K562 (cell line): ENCODE data around the gene PHYHIPL. TPM values are rescaled to one million over a fixed set of nuclear protein-coding genes. Genes with fewer than 3 reads are reported as not detected.

ENCODE experiments used
- ATAC-seq: fragments of 200-7000 bp; cut with Tn5 transposase; 3 replicates; pipeline ENCODE4 v1.9.1; 2020; ENCODE audit warnings: moderate library complexity
- BruUV-seq: library from RNA; stranded (reverse); fragments of 400-500 nt; replicated peaks from 2 replicates; lab custom pipeline; 2021; lab: Mats Ljungman, UMichigan
- CTCF ChIA-PET: fragments of 300-600 bp; formaldehyde crosslinking; extraction: SDS; loops from one replicate; lab custom pipeline; 2021; ENCODE audit warnings: low intra/inter-chr PET ratio; lab: Yijun Ruan, JAX
- POLR2A ChIA-PET: fragments of 300-600, 350-650 bp; sonication (Branson Sonifier 250); formaldehyde crosslinking; extraction: SDS; loops from one replicate; lab custom pipeline; 2021; ENCODE audit warnings: antibody characterized with exemption, inconsistent platforms; lab: Yijun Ruan, JAX
- DNase-seq, 4 experiments: peaks; one replicate each; pipeline versions ENCODE4 v3.0.0 to v3.0.0-alpha.2; 2011 to 2018; ENCODE audit warnings: low spot score in 3 of 4, mixed read lengths in 3 of 4; ENCODE audit errors: extremely low read depth in 1 of 4
- FAIRE-seq: peaks from 2 replicates; lab custom pipeline; 2011; peaks lifted over from hg19 to GRCh38; lab: Jason Lieb, UNC
- H2AFZ ChIP-seq: 2 replicates; pipeline ENCODE4 v1.6.0; 2011; ENCODE audit warnings: low read depth, low read length, control low read depth, inconsistent platforms
- H3K27ac ChIP-seq: fragments of 200-600 bp; 3 replicates; pipeline ENCODE4 v1.8.0; 2011; ENCODE audit warnings: low read depth, mild to moderate bottlenecking, control low read depth, inconsistent platforms, low read length, moderate library complexity, mixed read lengths; ENCODE audit errors: extremely low read depth
- H3K27me3 ChIP-seq, 2 experiments: fragments of 300-600 bp in 1 of 2; 2 replicates in 1 of 2; 3 replicates in 1 of 2; pipeline versions ENCODE4 v1.6.0 to v1.8.0; 2011; ENCODE audit warnings: inconsistent platforms in 2 of 2, low read length in 2 of 2, mild to moderate bottlenecking in 1 of 2, mixed read lengths in 1 of 2, moderate library complexity in 1 of 2; ENCODE audit not compliant: control insufficient read depth in 2 of 2, insufficient read depth in 2 of 2
- H3K36me3 ChIP-seq: fragments of 300-600 bp; 3 replicates; pipeline ENCODE4 v1.8.0; 2011; ENCODE audit warnings: mild to moderate bottlenecking, low read length, inconsistent platforms; ENCODE audit not compliant: control insufficient read depth, insufficient read depth
- H3K4me1 ChIP-seq, 2 experiments: fragments of 200-600 bp in 1 of 2; replicated peaks in 1 of 2; 2 replicates in 1 of 2; 3 replicates in 1 of 2; pipeline versions ENCODE4 v1.5.1 to v1.8.0; 2011; ENCODE audit warnings: inconsistent platforms in 2 of 2, low read length in 2 of 2, mild to moderate bottlenecking in 1 of 2, mixed read lengths in 1 of 2, moderate library complexity in 1 of 2; ENCODE audit not compliant: control insufficient read depth in 2 of 2, insufficient read depth in 2 of 2
- H3K4me2 ChIP-seq: 2 replicates; pipeline ENCODE4 v1.6.1; 2011; ENCODE audit warnings: low read length, control low read depth, inconsistent platforms, mixed read lengths; ENCODE audit not compliant: insufficient read depth
- H3K4me3 ChIP-seq: fragments of 200-600 bp; sonication (generic), shearing (Covaris generic); 2 replicates; pipeline ENCODE4 v1.5.1; 2016; ENCODE audit warnings: control low read depth, inconsistent platforms
- H3K79me2 ChIP-seq: fragments of 200-600 bp; 3 replicates; pipeline ENCODE4 v1.8.0; 2011; ENCODE audit warnings: low read length, inconsistent platforms; ENCODE audit not compliant: control insufficient read depth, insufficient read depth
- H3K9ac ChIP-seq, 2 experiments: 2 replicates each; pipeline versions ENCODE4 v1.6.0 to v1.6.1; 2011; ENCODE audit warnings: low read depth in 2 of 2, low read length in 2 of 2, control low read depth in 1 of 2, inconsistent platforms in 1 of 2, mild to moderate bottlenecking in 1 of 2, mixed read lengths in 1 of 2; ENCODE audit not compliant: insufficient read depth in 1 of 2
- H3K9me1 ChIP-seq: one replicate; pipeline ENCODE4 v1.6.0; 2011; ENCODE audit warnings: inconsistent platforms, mild to moderate bottlenecking, low read length, moderate library complexity; ENCODE audit not compliant: control insufficient read depth, insufficient read depth
- H3K9me3 ChIP-seq: replicated peaks from 2 replicates; pipeline ENCODE4 v1.5.1; 2011; ENCODE audit warnings: low read depth, low read length, inconsistent platforms; ENCODE audit not compliant: control insufficient read depth, insufficient read depth
- H4K20me1 ChIP-seq: replicated peaks from 2 replicates; pipeline ENCODE4 v1.6.1; 2011; ENCODE audit warnings: low read length, inconsistent platforms, mixed read lengths; ENCODE audit not compliant: control insufficient read depth, insufficient read depth
- E2F1 ChIP-seq: sonication (generic); formaldehyde crosslinking; IDR thresholded peaks from 2 replicates; pipeline ENCODE4 v1.8.1; 2023; ENCODE audit warnings: mild to moderate bottlenecking, missing genetic modification reagents, moderate library complexity
- RBM39 ChIP-seq: fragments of 200-400 bp; formaldehyde crosslinking; optimal IDR thresholded peaks from 2 replicates; pipeline ENCODE3; 2018; ENCODE audit warnings: low read depth, low read length
- SNAPC5 ChIP-seq: fragments of 250-450 bp; sonication (Bioruptor Pico); IDR thresholded peaks from 2 replicates; pipeline ENCODE4 v1.8.0; 2021; ENCODE audit warnings: moderate library complexity, mild to moderate bottlenecking, inconsistent platforms
- ZBTB8A ChIP-seq: fragments of 450-650 bp; IDR thresholded peaks from 2 replicates; pipeline ENCODE4 v1.6.1; 2018; ENCODE audit warnings: mild to moderate bottlenecking, moderate library complexity; ENCODE audit not compliant: partially characterized antibody
- ZNF124 ChIP-seq: sonication (generic); formaldehyde crosslinking; IDR thresholded peaks from 2 replicates; pipeline ENCODE4 v1.8.1; 2022; ENCODE audit warnings: missing genetic modification reagents
- WGBS: fragments of 100-300 bp; shearing (Covaris generic); methylation state at CpG from one replicate; pipeline ENCODE4 v1.1.6; 2016; ENCODE audit warnings: low coverage, mixed read lengths; ENCODE audit not compliant: insufficient coverage; ENCODE audit errors: missing lambda C conversion rate; 5-methylcytosine and 5-hydroxymethylcytosine counted together
- in situ Hi-C: fragments of 300-500 bp; cut with MboI; formaldehyde crosslinking; loops from 4 replicates; pipeline ENCODE4 v1.15.0; 2018; ENCODE audit warnings: inconsistent platforms, mixed read lengths
- intact Hi-C: fragments of 100-400 bp; cut with micrococcal nuclease; formaldehyde crosslinking; loops from 2 replicates; pipeline ENCODE4 v1.14.2; 2022
- polyA plus RNA-seq, 8 experiments: library from polyadenylated mRNA; depleted of rRNA in 4 of 8; stranded (reverse) in 5 of 8; unstranded in 3 of 8; fragments of >200 nt; fragmentation: Nextera tagmentation in 2 of 8; fragmentation: Illumina TruSeq in 1 of 8; extraction: Ambion mirVana in 2 of 8; extraction: Trizol in 1 of 8; gene quantifications; 2 replicates each; pipeline versions ENCODE4 v1.2.1 to v1.2.3, GENCODE V29; 2011 to 2014; ENCODE audit warnings: inconsistent platforms in 1 of 8, missing spikeins in 1 of 8
- total RNA-seq, 7 experiments: library from RNA; depleted of rRNA in 6 of 7; stranded (reverse); fragments of >200 nt in 6 of 7; fragmentation: Illumina TruSeq in 2 of 7; extraction: Trizol in 2 of 7; gene quantifications; 2 replicates each; pipeline versions ENCODE4 v1.2.1 to v1.2.3, GENCODE V29; 2011 to 2021; ENCODE audit warnings: low replicate concordance in 1 of 7

PHYHIPL gene
- total and polyA plus RNA-seq, 9 of the 15 experiments (the other 6 are each of a cell fraction or from before 2014, with no cell fraction given) = not detected

GRCh38 chr10:59268460-59268859 is 92.0 kb downstream of the PHYHIPL start:
- H3K27me3 ChIP-seq = no peaks in the 10 kb centered on the region
- TF ChIP-seq ZNF124 = no peak
- TF ChIP-seq SNAPC5 (CRISPR knock-in tag) = no peak
- TF ChIP-seq RBM39 = no peak
- TF ChIP-seq ZBTB8A = no peak
- TF ChIP-seq E2F1 (CRISPR knock-in tag) = no peak
- H3K4me2 ChIP-seq = no peak overlapping the region
- no peaks in the 10 kb centered on the region for H3K9me1 ChIP-seq
- FAIRE-seq (no peak), DNase-seq (no peak), ATAC-seq (no peak)
- H4K20me1 ChIP-seq = no peaks in the 10 kb centered on the region
- H3K9ac ChIP-seq = no peak overlapping the region
- no peak overlapping the region for H3K27ac ChIP-seq
- intact Hi-C loops (no loop called here), in situ Hi-C loops (no loop called here)
- BruUV-seq = no TSS peak
- 0% methylated on average over 7 of the region's 7 CpGs for WGBS
- H3K36me3 ChIP-seq = no peaks in the 10 kb centered on the region
- H2AFZ ChIP-seq = no peak overlapping the region
- POLR2A ChIA-PET = no interaction called here
- CTCF ChIA-PET = no interaction called here
- H3K79me2 ChIP-seq = no peaks in the 10 kb centered on the region
- no peaks in the 10 kb centered on the region; the same call in 1 of the 2 replicates for H3K9me3 ChIP-seq
- no peak overlapping the region for H3K4me3 ChIP-seq
- H3K4me1 ChIP-seq = no peaks in the 10 kb centered on the region
